Mesendoderm (in vitro differentiated cells): Measurements from ENCODE around the gene EXO1.

Experiments
- DNase-seq: peaks from one replicate; pipeline ENCODE4 v3.0.0; 2013
- H2AK5ac ChIP-seq: 2 replicates; pipeline ENCODE4 v1.6.1; 2013; ENCODE audit warnings: low read length, inconsistent platforms
- H2BK120ac ChIP-seq: 2 replicates; pipeline ENCODE4 v1.6.1; 2013; ENCODE audit warnings: low read depth, mild to moderate bottlenecking, low read length, moderate library complexity, mixed read lengths
- H2BK15ac ChIP-seq: replicated peaks from 2 replicates; pipeline ENCODE4 v1.6.1; 2013; ENCODE audit warnings: low read depth, mild to moderate bottlenecking, moderate library complexity
- H2BK5ac ChIP-seq: 2 replicates; pipeline ENCODE4 v1.6.1; 2013; ENCODE audit warnings: low read length, inconsistent platforms
- H3K18ac ChIP-seq: 2 replicates; pipeline ENCODE4 v1.6.1; 2013; ENCODE audit warnings: mild to moderate bottlenecking, low read length, mixed read lengths
- H3K23ac ChIP-seq: one replicate; pipeline ENCODE4 v1.6.1; 2013; ENCODE audit warnings: low read length
- H3K27ac ChIP-seq: 2 replicates; pipeline ENCODE4 v1.5.1; 2013; ENCODE audit warnings: low read depth, mild to moderate bottlenecking, inconsistent platforms, low read length, moderate library complexity
- H3K27me3 ChIP-seq: 2 replicates; pipeline ENCODE4 v1.6.1; 2013; ENCODE audit warnings: low read length, control low read depth, mild to moderate bottlenecking, inconsistent platforms; ENCODE audit not compliant: insufficient read depth, poor library complexity
- H3K36me3 ChIP-seq: 2 replicates; pipeline ENCODE4 v1.6.1; 2013; ENCODE audit warnings: low read length, inconsistent platforms; ENCODE audit not compliant: control insufficient read depth, insufficient read depth
- H3K4ac ChIP-seq: one replicate; pipeline ENCODE4 v1.6.1; 2013; ENCODE audit warnings: low read depth, mild to moderate bottlenecking, low read length, moderate library complexity
- H3K4me1 ChIP-seq: 2 replicates; pipeline ENCODE4 v1.6.1; 2013; ENCODE audit warnings: low read depth, low read length, inconsistent platforms; ENCODE audit not compliant: control insufficient read depth
- H3K4me2 ChIP-seq: 2 replicates; pipeline ENCODE4 v1.6.1; 2013; ENCODE audit warnings: low read length
- H3K4me3 ChIP-seq: 2 replicates; pipeline ENCODE4 v1.5.1; 2013; ENCODE audit warnings: mild to moderate bottlenecking, low read length
- H3K56ac ChIP-seq: one replicate; pipeline ENCODE4 v1.6.1; 2013; ENCODE audit warnings: low read length
- H3K79me1 ChIP-seq: 2 replicates; pipeline ENCODE4 v1.6.1; 2013; ENCODE audit warnings: low read length, inconsistent platforms
- H3K79me2 ChIP-seq: 2 replicates; pipeline ENCODE4 v1.6.1; 2013; ENCODE audit warnings: mild to moderate bottlenecking, low read length; ENCODE audit not compliant: control insufficient read depth, insufficient read depth
- H3K9ac ChIP-seq: 2 replicates; pipeline ENCODE4 v1.6.1; 2013; ENCODE audit warnings: low read length, inconsistent platforms
- H4K5ac ChIP-seq: one replicate; pipeline ENCODE4 v1.6.1; 2013; ENCODE audit warnings: low read length
- H4K8ac ChIP-seq: one replicate; pipeline ENCODE4 v1.6.1; 2013; ENCODE audit warnings: low read depth, mild to moderate bottlenecking, control low read depth, low read length, moderate library complexity
- WGBS: extraction: QIAGEN DNeasy Blood & Tissue Kit; methylation state at CpG from one replicate; pipeline ENCODE4 v1.1.7; 2013; ENCODE audit warnings: low lambda C conversion rate, missing lambda C conversion rate; ENCODE audit not compliant: insufficient coverage; ENCODE audit errors: extremely low coverage; 5-methylcytosine and 5-hydroxymethylcytosine counted together

EXO1 gene

GRCh38 chr1:241808265-241808664, 39.7 kb upstream of the EXO1 start:
- Histone ChIP-seq H2BK120ac (no peak overlapping the region), H3K23ac (no peak overlapping the region), H3K9ac (no peak overlapping the region), H3K36me3 (no peaks in the 10 kb centered on the region), H3K4me1 (no peaks in the 10 kb centered on the region), H3K27me3 (no peaks in the 10 kb centered on the region), H3K4me2 (no peak overlapping the region), H2AK5ac (no peak overlapping the region), H3K18ac (no peak overlapping the region), H3K79me1 (no peaks in the 10 kb centered on the region), H3K4me3 (no peak overlapping the region), H2BK5ac (no peak overlapping the region), H2BK15ac (no peak overlapping the region), H3K27ac (no peak overlapping the region), H4K5ac (no peak overlapping the region), H4K8ac (no peak overlapping the region), H3K4ac (no peak overlapping the region), H3K79me2 (no peaks in the 10 kb centered on the region), H3K56ac (no peak overlapping the region)
- no CpG with 5 or more reads among the region's 2 CpGs for WGBS
- no peak for DNase-seq

DNA sequence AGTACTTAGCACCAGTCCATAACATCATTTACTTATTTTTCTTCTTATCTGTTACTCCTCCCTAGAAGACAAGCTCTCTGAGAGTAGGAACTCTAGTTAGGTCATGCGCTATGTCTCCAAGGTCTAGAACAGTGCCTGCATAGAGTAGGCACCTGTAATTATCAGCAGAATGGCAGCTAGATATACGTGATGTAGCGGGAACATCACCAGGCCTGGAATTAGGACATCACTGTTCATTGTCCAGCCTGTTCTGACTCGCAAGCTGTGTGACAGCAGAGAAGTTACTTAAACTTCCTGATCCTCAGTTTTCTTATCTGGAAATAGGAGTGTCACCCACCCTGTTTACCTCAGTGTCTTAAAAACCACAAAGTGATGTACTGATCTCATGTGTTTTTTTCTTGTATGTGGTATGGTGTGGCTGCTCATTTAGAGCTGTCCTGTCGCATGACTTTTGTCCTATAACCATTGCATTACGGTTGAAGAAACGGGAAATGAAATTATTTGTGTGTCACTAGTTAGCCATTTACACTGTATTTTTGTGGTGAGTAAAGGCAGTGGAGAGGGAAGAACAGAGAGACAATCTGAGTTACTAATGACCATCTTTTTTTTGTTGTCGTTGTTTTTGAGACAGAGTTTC, 37.1 kb upstream of the EXO1 start:
- Histone ChIP-seq H3K27me3 (no peaks in the 10 kb centered on the region), H2BK5ac (no peak overlapping the region), H3K27ac (no peak overlapping the region), H4K5ac (no peak overlapping the region), H3K9ac (no peak overlapping the region), H2AK5ac (no peak overlapping the region), H3K4me1 (no peaks in the 10 kb centered on the region), H3K4ac (no peak overlapping the region), H3K23ac (no peak overlapping the region), H3K36me3 (no peaks in the 10 kb centered on the region), H3K4me3 (no peak overlapping the region), H2BK120ac (no peak overlapping the region), H3K56ac (no peak overlapping the region), H4K8ac (no peak overlapping the region), H3K4me2 (no peak overlapping the region), H3K79me1 (no peaks in the 10 kb centered on the region), H2BK15ac (no peak overlapping the region), H3K18ac (no peak overlapping the region), H3K79me2 (no peaks in the 10 kb centered on the region)
- no CpG with 5 or more reads among the region's 8 CpGs for WGBS
- DNase-seq: no peak

GRCh38 chr1:241813768-241814320, 34.2 kb upstream of the EXO1 start:
- Histone ChIP-seq H4K8ac (no peak overlapping the region), H3K23ac (no peak overlapping the region), H2BK5ac (no peak overlapping the region), H3K4me2 (no peak overlapping the region), H3K4ac (no peak overlapping the region), H4K5ac (no peak overlapping the region), H2AK5ac (no peak overlapping the region), H3K27ac (no peak overlapping the region), H3K4me3 (no peak overlapping the region), H2BK120ac (no peak overlapping the region), H3K18ac (no peak overlapping the region), H3K4me1 (no peaks in the 10 kb centered on the region), H3K9ac (no peak overlapping the region), H2BK15ac (no peak overlapping the region), H3K56ac (no peak overlapping the region), H3K27me3 (no peaks in the 10 kb centered on the region), H3K36me3 (no peaks in the 10 kb centered on the region), H3K79me2 (no peaks in the 10 kb centered on the region), H3K79me1 (no peaks in the 10 kb centered on the region)
- DNase-seq: no peak
- no CpG with 5 or more reads among the region's 8 CpGs for WGBS

GRCh38 chr1:241816008-241816407, 32.0 kb upstream of the EXO1 start:
- no peaks in the 10 kb centered on the region for H3K79me1 ChIP-seq

GRCh38 chr1:241817331-241817792, 30.6 kb upstream of the EXO1 start:
- no peaks in the 10 kb centered on the region for H3K36me3 ChIP-seq
- no peak overlapping the region for H2BK15ac ChIP-seq
- no peak overlapping the region for H2BK120ac ChIP-seq
- no peak overlapping the region for H3K18ac ChIP-seq
- no peak overlapping the region for H3K4me3 ChIP-seq
- H4K5ac ChIP-seq: no peak overlapping the region
- no CpG with 5 or more reads among the region's 1 CpG for WGBS
- H3K79me1 ChIP-seq: no peaks in the 10 kb centered on the region
- no peak overlapping the region for H2BK5ac ChIP-seq
- no peak overlapping the region for H3K4me2 ChIP-seq
- no peak overlapping the region for H4K8ac ChIP-seq
- H2AK5ac ChIP-seq: no peak overlapping the region
- no peak overlapping the region for H3K23ac ChIP-seq
- no peak overlapping the region for H3K27ac ChIP-seq
- H3K4ac ChIP-seq: no peak overlapping the region
- H3K56ac ChIP-seq: no peak overlapping the region
- no peak for DNase-seq
- no peak overlapping the region for H3K9ac ChIP-seq
- H3K79me2 ChIP-seq: no peaks in the 10 kb centered on the region
- H3K27me3 ChIP-seq: no peaks in the 10 kb centered on the region
- no peaks in the 10 kb centered on the region for H3K4me1 ChIP-seq

More at GRCh38 chr1:241816008-241816407, 32.0 kb upstream of the EXO1 start:
- Histone ChIP-seq H3K4me3 (no peak overlapping the region), H3K36me3 (no peaks in the 10 kb centered on the region), H4K8ac (no peak overlapping the region), H3K27me3 (no peaks in the 10 kb centered on the region), H3K4ac (no peak overlapping the region), H3K23ac (no peak overlapping the region), H2BK5ac (no peak overlapping the region), H3K4me2 (no peak overlapping the region), H2AK5ac (no peak overlapping the region), H3K56ac (no peak overlapping the region), H3K4me1 (no peaks in the 10 kb centered on the region), H3K27ac (no peak overlapping the region), H2BK120ac (no peak overlapping the region), H3K18ac (no peak overlapping the region), H2BK15ac (no peak overlapping the region), H3K79me2 (no peaks in the 10 kb centered on the region), H4K5ac (no peak overlapping the region), H3K9ac (no peak overlapping the region)
- no peak for DNase-seq
- no CpG with 5 or more reads among the region's 6 CpGs for WGBS
